ENCODE data around the gene SLC25A20.
"Not testable (repeated sequence)": the region's sequence is repeated elsewhere in the genome, so short reads cannot be mapped to it uniquely, and the experiment has no call there.

The SLC25A20 gene

GRCh38 chr3:48847053-48847503 is 51.6 kb downstream of the SLC25A20 start:
- peak; percentile 20 to 21 for DNase-seq (ENCODE audit: low read depth in 2 of 2)

GRCh38 chr3:48845170-48845569 is 53.5 kb downstream of the SLC25A20 start:
- DNase-seq (ENCODE audit: low read depth in 2 of 2) = no peak

- DNase-seq (ENCODE audit: low read depth in 2 of 2) = no peak
These were observed 61.5 kb downstream of the SLC25A20 start for GRCh38 chr3:48837163-48837562.

GRCh38 chr3:48835650-48836366 is 62.9 kb downstream of the SLC25A20 start:
- DNase-seq (ENCODE audit: low read depth in 2 of 2) = no peak

- no peak for DNase-seq (ENCODE audit: low read depth in 2 of 2)
These were observed 66.0 kb downstream of the SLC25A20 start for GRCh38 chr3:48832684-48833083.

GRCh38 chr3:48830715-48831114 is 68.0 kb downstream of the SLC25A20 start:
- no peak for DNase-seq (ENCODE audit: low read depth in 2 of 2)

- DNase-seq (ENCODE audit: low read depth in 2 of 2) = not testable (repeated sequence)
These were observed 69.2 kb downstream of the SLC25A20 start for GRCh38 chr3:48829525-48829924.

- not testable (repeated sequence) for DNase-seq (ENCODE audit: low read depth in 2 of 2)
These were observed 70.8 kb downstream of the SLC25A20 start for GRCh38 chr3:48827874-48828273.

- no peak for DNase-seq (ENCODE audit: low read depth in 2 of 2)
These were observed 72.2 kb downstream of the SLC25A20 start for GRCh38 chr3:48826451-48826850.

GRCh38 chr3:48820612-48821324 is 77.9 kb downstream of the SLC25A20 start:
- DNase-seq (ENCODE audit: low read depth in 2 of 2) = no peak

- DNase-seq (ENCODE audit: low read depth in 2 of 2) = no peak
These were observed 79.2 kb downstream of the SLC25A20 start for GRCh38 chr3:48819234-48820221.

GRCh38 chr3:48811524-48811923 is 87.2 kb downstream of the SLC25A20 start:
- no peak for DNase-seq (ENCODE audit: low read depth in 2 of 2)

All from stimulated activated CD8-positive, alpha-beta memory T cell treated with anti-CD3 and anti-CD28 coated beads, Interleukin-15, amount 100 ng/mL, for 48 hours (primary cell).